ENCODE results near the gene ZNF12.

DNA sequence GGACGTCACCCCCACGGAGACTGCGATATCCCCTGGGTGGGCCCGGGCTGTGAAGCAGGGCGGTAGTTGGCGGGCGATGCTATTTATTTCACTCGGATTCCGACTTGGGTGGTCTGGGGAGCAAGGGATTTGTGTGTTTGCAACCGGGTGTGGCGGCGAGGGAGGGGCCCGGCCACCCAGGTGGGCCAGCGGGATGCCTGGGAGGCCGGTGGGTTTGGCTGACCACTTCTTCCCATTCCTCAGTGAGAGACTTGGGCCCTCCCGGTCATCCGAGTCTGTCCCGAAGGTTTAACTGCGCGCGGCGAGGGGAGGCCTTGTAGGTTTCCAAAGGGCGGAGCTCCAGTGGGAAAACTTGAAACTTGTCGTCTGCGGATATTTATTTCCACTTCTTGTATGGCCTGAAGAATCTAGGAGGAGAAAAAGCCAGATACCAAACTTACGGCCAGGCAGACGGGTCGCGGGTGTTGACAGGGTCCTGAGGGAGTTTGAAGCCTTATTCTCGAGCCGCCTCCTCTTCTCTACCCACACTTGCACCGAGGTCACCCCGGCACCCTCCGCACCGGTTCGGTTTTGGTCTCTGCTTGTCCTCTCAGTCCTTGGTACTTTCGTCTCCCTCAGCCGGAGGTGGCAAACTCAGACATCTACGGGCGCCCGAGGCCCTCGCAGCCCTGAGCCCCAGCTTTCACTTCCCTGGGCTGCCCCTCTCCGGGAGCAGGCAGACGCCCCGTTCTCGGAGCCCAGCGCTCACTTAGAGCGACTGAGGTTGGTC lies 51.7 kb downstream of the ZNF12 start:
- TF ChIP-seq, protein P1, sequence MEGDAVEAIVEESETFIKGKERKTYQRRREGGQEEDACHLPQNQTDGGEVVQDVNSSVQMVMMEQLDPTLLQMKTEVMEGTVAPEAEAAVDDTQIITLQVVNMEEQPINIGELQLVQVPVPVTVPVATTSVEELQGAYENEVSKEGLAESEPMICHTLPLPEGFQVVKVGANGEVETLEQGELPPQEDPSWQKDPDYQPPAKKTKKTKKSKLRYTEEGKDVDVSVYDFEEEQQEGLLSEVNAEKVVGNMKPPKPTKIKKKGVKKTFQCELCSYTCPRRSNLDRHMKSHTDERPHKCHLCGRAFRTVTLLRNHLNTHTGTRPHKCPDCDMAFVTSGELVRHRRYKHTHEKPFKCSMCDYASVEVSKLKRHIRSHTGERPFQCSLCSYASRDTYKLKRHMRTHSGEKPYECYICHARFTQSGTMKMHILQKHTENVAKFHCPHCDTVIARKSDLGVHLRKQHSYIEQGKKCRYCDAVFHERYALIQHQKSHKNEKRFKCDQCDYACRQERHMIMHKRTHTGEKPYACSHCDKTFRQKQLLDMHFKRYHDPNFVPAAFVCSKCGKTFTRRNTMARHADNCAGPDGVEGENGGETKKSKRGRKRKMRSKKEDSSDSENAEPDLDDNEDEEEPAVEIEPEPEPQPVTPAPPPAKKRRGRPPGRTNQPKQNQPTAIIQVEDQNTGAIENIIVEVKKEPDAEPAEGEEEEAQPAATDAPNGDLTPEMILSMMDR (IDR thresholded peaks at IDR 0.05) = no peak
- TF ChIP-seq POLR2AphosphoS5 (IDR thresholded peaks at IDR 0.05) (no peak), EP300 (IDR thresholded peaks at IDR 0.05) (no peak), POLR2A (IDR thresholded peaks at IDR 0.05) (no peak)

Measured in stomach (tissue), 4 donors.